K562 (cell line): ENCODE data around the gene ATP6V1F. TPM values are rescaled to one million over a fixed set of nuclear protein-coding genes. Genes with fewer than 3 reads are reported as not detected.
A peak's percentile ranks its signal among the peaks of the same experiment; 100 is the strongest.

Experiments
- CHCHD3 ChIP-seq: fragments of 250-450 bp; sonication (Bioruptor Pico); IDR thresholded peaks from 2 replicates; pipeline ENCODE4 v2.1.2; 2022; ENCODE audit warnings: mild to moderate bottlenecking
- DACH1 ChIP-seq: fragments of 450-650 bp; IDR thresholded peaks from 2 replicates; pipeline ENCODE4 v1.6.1; 2018; ENCODE audit not compliant: partially characterized antibody
- ETV5 ChIP-seq: sonication (generic); formaldehyde crosslinking; IDR thresholded peaks from 2 replicates; pipeline ENCODE4 v1.4.0; 2020; ENCODE audit warnings: low read depth, mild to moderate bottlenecking, missing genetic modification reagents
- GABPA ChIP-seq: fragments of 200-800 bp; sonication (Bioruptor generic); conservative IDR thresholded peaks from 2 replicates; pipeline ENCODE4 v1.6.1; 2016; ENCODE audit warnings: low read depth, missing genetic modification characterization, missing compliant biosample characterization
- KLF6 ChIP-seq: fragments of 250-450 bp; sonication (Bioruptor Pico); IDR thresholded peaks from 2 replicates; pipeline ENCODE4 v1.4.0; 2020; ENCODE audit warnings: mild to moderate bottlenecking, moderate library complexity, borderline replicate concordance
- MAFF ChIP-seq: IDR thresholded peaks from 2 replicates; pipeline ENCODE4 v1.6.1; 2012; ENCODE audit warnings: low read length, improper control_type of control experiment
- NCOA4 ChIP-seq: fragments of 450-650 bp; IDR thresholded peaks from 2 replicates; pipeline ENCODE4 v1.6.1; 2018; ENCODE audit warnings: mild to moderate bottlenecking; ENCODE audit not compliant: partially characterized antibody
- RBM22 ChIP-seq: fragments of 200-400 bp; formaldehyde crosslinking; IDR thresholded peaks from 2 replicates; pipeline ENCODE4 v1.6.1; 2018; ENCODE audit warnings: low read length, low read depth; ENCODE audit not compliant: poor library complexity, severe bottlenecking
- RBM34 ChIP-seq: fragments of 200-400 bp; formaldehyde crosslinking; IDR thresholded peaks from 2 replicates; pipeline ENCODE4 v1.6.1; 2018; ENCODE audit warnings: low read length, borderline replicate concordance; ENCODE audit not compliant: insufficient read depth
- TAF9B ChIP-seq: fragments of 450-650 bp; IDR thresholded peaks from 2 replicates; pipeline ENCODE4 v1.6.1; 2018; ENCODE audit warnings: mild to moderate bottlenecking; ENCODE audit not compliant: partially characterized antibody
- U2AF2 ChIP-seq: fragments of 200-400 bp; formaldehyde crosslinking; optimal IDR thresholded peaks from 2 replicates; pipeline ENCODE3; 2017; ENCODE audit warnings: low read depth, mild to moderate bottlenecking, low read length
- ZC3H11A ChIP-seq: IDR thresholded peaks from 2 replicates; pipeline ENCODE4 v1.6.1; 2012; ENCODE audit warnings: low read depth, low read length, improper control_type of control experiment
- ZC3H8 ChIP-seq: fragments of 450-650 bp; IDR thresholded peaks from 2 replicates; pipeline ENCODE4 v1.6.1; 2017
- ZNF146 ChIP-seq: IDR thresholded peaks from one replicate; pipeline ENCODE4 v1.6.1; 2018; ENCODE audit warnings: missing compliant biosample characterization; ENCODE audit not compliant: unreplicated experiment
- ZNF3 ChIP-seq: fragments of 250-450 bp; sonication (Bioruptor Pico); IDR thresholded peaks from 2 replicates; pipeline ENCODE4 v1.5.0; 2021; ENCODE audit warnings: mild to moderate bottlenecking, moderate library complexity
- ZNF445 ChIP-seq: fragments of 250-450 bp; sonication (Bioruptor Pico); IDR thresholded peaks from 2 replicates; pipeline ENCODE4 v1.4.0; 2020; ENCODE audit warnings: low read depth, mild to moderate bottlenecking, moderate library complexity
- ZNF507 ChIP-seq: conservative IDR thresholded peaks from 2 replicates; pipeline ENCODE4 v1.6.1; 2017; ENCODE audit warnings: missing genetic modification characterization, missing compliant biosample characterization
- ZNF589 ChIP-seq: fragments of 200-800 bp; sonication (Bioruptor generic); IDR thresholded peaks from 2 replicates; pipeline ENCODE4 v1.6.1; 2016; ENCODE audit warnings: low read depth, missing genetic modification characterization, missing compliant biosample characterization
- ZNF668 ChIP-seq: fragments of 250-450 bp; sonication (Bioruptor Pico); IDR thresholded peaks from 2 replicates; pipeline ENCODE4 v1.8.0; 2022; ENCODE audit warnings: mild to moderate bottlenecking, inconsistent platforms
- ZNF778 ChIP-seq: fragments of 450-650 bp; formaldehyde crosslinking; IDR thresholded peaks from 2 replicates; pipeline ENCODE4 v1.4.0; 2020; ENCODE audit warnings: mild to moderate bottlenecking, moderate library complexity
- ZNF79 ChIP-seq: fragments of 250-450 bp; sonication (Bioruptor Pico); IDR thresholded peaks from 2 replicates; pipeline ENCODE4 v1.4.0; 2020; ENCODE audit warnings: low read depth, mild to moderate bottlenecking, moderate library complexity
- polyA plus RNA-seq, 8 experiments: library from polyadenylated mRNA; depleted of rRNA in 4 of 8; stranded (reverse) in 5 of 8; unstranded in 3 of 8; fragments of >200 nt; fragmentation: Nextera tagmentation in 2 of 8; fragmentation: Illumina TruSeq in 1 of 8; extraction: Ambion mirVana in 2 of 8; extraction: Trizol in 1 of 8; gene quantifications; 2 replicates each; pipeline versions ENCODE4 v1.2.1 to v1.2.3, GENCODE V29; 2011 to 2014; ENCODE audit warnings: inconsistent platforms in 1 of 8, missing spikeins in 1 of 8
- total RNA-seq, 7 experiments: library from RNA; depleted of rRNA in 6 of 7; stranded (reverse); fragments of >200 nt in 6 of 7; fragmentation: Illumina TruSeq in 2 of 7; extraction: Trizol in 2 of 7; gene quantifications; 2 replicates each; pipeline versions ENCODE4 v1.2.1 to v1.2.3, GENCODE V29; 2011 to 2021; ENCODE audit warnings: low replicate concordance in 1 of 7
- TF ChIP-seq, protein P1 (sequence below): fragments of 200-800 bp; sonication (Bioruptor generic); IDR thresholded peaks from 2 replicates; pipeline ENCODE4 v1.6.1; 2017; ENCODE audit warnings: missing genetic modification characterization, missing compliant biosample characterization
- TF ChIP-seq, protein P2 (sequence below): fragments of 450-650 bp; formaldehyde crosslinking; IDR thresholded peaks from 2 replicates; pipeline ENCODE4 v1.4.0; 2022; ENCODE audit warnings: missing genetic modification characterization
- TF ChIP-seq, protein P3 (sequence below): sonication (generic); formaldehyde crosslinking; IDR thresholded peaks from 2 replicates; pipeline ENCODE4 v1.8.0; 2022; ENCODE audit warnings: mild to moderate bottlenecking, missing genetic modification reagents
- TF ChIP-seq, protein P4 (sequence below): fragments of 450-650 bp; formaldehyde crosslinking; IDR thresholded peaks from 2 replicates; pipeline ENCODE4 v1.4.0; 2020; ENCODE audit warnings: mild to moderate bottlenecking, moderate library complexity

The ATP6V1F gene
- total and polyA plus RNA-seq, 9 of the 15 experiments (the other 6 are each of a cell fraction or from before 2014, with no cell fraction given) = 206 to 1,123 (median 542) TPM

DNA sequence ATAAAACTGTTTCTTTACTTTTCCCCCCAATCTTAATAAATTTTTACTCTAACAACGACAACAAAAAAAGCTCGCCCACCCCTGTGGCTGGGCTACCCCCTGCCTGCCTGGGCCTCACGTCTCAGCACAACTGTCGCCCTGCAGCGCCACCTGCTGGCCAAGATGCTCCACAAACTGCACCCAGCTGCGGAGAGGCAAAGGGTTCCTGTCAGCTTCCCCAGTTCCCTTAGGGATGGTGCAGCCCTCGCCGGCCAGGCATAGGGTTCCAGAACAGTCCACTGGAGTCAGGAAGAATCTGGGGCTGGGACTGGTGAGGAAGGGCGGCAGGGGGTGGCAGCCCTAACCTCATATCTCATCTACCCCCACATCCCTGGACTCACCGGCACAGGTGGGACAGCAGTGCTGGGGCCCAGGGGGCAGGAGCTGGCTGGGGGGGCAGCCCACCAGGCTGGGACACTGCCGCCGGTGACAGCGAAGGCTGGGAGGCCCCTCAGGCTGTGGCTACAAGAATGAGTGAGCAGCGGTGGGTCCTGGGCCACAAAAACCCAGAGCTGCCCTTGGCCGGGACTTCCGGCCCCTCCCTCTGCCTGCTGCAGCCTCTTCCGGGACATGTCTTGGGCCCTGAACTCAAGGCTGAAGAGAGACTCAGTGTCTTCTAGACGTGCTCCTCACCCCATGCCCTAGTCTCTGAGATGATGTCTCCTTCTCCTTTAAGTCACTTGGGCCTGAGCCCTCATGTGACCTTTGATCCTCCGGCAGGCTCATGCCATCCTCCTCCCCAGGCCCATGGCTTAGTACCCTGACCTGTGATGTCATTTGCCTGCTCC is 21.2 kb downstream of the ATP6V1F start (continued):
- no peak for TF ChIP-seq KLF6 (CRISPR knock-in tag)
- TF ChIP-seq ZNF778 (CRISPR knock-in tag) = no peak
- TF ChIP-seq ETV5 (CRISPR knock-in tag) = no peak
- TF ChIP-seq, protein P1, sequence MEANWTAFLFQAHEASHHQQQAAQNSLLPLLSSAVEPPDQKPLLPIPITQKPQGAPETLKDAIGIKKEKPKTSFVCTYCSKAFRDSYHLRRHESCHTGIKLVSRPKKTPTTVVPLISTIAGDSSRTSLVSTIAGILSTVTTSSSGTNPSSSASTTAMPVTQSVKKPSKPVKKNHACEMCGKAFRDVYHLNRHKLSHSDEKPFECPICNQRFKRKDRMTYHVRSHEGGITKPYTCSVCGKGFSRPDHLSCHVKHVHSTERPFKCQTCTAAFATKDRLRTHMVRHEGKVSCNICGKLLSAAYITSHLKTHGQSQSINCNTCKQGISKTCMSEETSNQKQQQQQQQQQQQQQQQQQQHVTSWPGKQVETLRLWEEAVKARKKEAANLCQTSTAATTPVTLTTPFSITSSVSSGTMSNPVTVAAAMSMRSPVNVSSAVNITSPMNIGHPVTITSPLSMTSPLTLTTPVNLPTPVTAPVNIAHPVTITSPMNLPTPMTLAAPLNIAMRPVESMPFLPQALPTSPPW (CRISPR knock-in tag) = peak; percentile 44
- TF ChIP-seq ZNF668 (CRISPR knock-in tag) = no peak
- no peak for TF ChIP-seq ZNF507
- TF ChIP-seq ZC3H11A = no peak
- no peak for TF ChIP-seq ZC3H8
- no peak for TF ChIP-seq GABPA (tag)
- TF ChIP-seq CHCHD3 (CRISPR knock-in tag) = no peak
- TF ChIP-seq ZNF146 (CRISPR knock-in tag) = no peak
- TF ChIP-seq ZNF445 = no peak
- TF ChIP-seq ZNF79 (CRISPR knock-in tag) = no peak
- no peak for TF ChIP-seq NCOA4
- no peak for TF ChIP-seq TAF9B
- TF ChIP-seq RBM34 = no peak
- TF ChIP-seq, protein P2, sequence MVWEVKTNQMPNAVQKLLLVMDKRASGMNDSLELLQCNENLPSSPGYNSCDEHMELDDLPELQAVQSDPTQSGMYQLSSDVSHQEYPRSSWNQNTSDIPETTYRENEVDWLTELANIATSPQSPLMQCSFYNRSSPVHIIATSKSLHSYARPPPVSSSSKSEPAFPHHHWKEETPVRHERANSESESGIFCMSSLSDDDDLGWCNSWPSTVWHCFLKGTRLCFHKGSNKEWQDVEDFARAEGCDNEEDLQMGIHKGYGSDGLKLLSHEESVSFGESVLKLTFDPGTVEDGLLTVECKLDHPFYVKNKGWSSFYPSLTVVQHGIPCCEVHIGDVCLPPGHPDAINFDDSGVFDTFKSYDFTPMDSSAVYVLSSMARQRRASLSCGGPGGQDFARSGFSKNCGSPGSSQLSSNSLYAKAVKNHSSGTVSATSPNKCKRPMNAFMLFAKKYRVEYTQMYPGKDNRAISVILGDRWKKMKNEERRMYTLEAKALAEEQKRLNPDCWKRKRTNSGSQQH (CRISPR knock-in tag) = no peak
- TF ChIP-seq ZNF589 (CRISPR knock-in tag) = no peak
- no peak for TF ChIP-seq MAFF
- TF ChIP-seq, protein P3, sequence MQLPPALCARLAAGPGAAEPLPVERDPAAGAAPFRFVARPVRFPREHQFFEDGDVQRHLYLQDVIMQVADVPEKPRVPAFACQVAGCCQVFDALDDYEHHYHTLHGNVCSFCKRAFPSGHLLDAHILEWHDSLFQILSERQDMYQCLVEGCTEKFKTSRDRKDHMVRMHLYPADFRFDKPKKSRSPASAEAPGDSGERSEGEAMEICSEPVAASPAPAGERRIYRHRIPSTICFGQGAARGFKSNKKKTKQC (CRISPR knock-in tag) = no peak
- peak; percentile 42 for TF ChIP-seq DACH1
- TF ChIP-seq, protein P4, sequence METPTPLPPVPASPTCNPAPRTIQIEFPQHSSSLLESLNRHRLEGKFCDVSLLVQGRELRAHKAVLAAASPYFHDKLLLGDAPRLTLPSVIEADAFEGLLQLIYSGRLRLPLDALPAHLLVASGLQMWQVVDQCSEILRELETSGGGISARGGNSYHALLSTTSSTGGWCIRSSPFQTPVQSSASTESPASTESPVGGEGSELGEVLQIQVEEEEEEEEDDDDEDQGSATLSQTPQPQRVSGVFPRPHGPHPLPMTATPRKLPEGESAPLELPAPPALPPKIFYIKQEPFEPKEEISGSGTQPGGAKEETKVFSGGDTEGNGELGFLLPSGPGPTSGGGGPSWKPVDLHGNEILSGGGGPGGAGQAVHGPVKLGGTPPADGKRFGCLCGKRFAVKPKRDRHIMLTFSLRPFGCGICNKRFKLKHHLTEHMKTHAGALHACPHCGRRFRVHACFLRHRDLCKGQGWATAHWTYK = no peak
- TF ChIP-seq U2AF2 = no peak
- TF ChIP-seq RBM22 = no peak
- no peak for TF ChIP-seq ZNF3 (CRISPR knock-in tag)
